Hepatocyte (in vitro differentiated cells): ENCODE measurements around the gene SNX9.

Experiments
- CTCF ChIP-seq: fragments of 200-600 bp; sonication (generic); IDR thresholded peaks from 2 replicates; pipeline ENCODE4 v1.5.1; 2016; ENCODE audit warnings: antibody characterized with exemption, mild to moderate bottlenecking; ENCODE audit not compliant: poor library complexity
- EZH2 ChIP-seq: fragments of 200-600 bp; sonication (generic); IDR thresholded peaks from 2 replicates; pipeline ENCODE4 v1.6.1; 2016; ENCODE audit warnings: antibody characterized with exemption, mild to moderate bottlenecking, borderline replicate concordance
- EZH2phosphoT487 ChIP-seq: fragments of 200-600 bp; sonication (generic); IDR thresholded peaks from one replicate; pipeline ENCODE4 v1.6.1; 2018; ENCODE audit warnings: antibody characterized with exemption, mild to moderate bottlenecking, low read depth, moderate library complexity; ENCODE audit not compliant: unreplicated experiment, severe bottlenecking

GRCh38 chr6:157991067-157991432 lies 168.0 kb downstream of the SNX9 start:
- no peak for TF ChIP-seq CTCF
- no peak for TF ChIP-seq EZH2
- TF ChIP-seq EZH2phosphoT487: no peak
